Activated CD8-positive, alpha-beta memory T cell treated with anti-CD3 and anti-CD28 coated beads for 36 hours (primary cell): ENCODE measurements around the gene ALG1. TPM values are rescaled to one million over a fixed set of nuclear protein-coding genes. Genes with fewer than 3 reads are reported as not detected.
"Not testable (repeated sequence)": the region's sequence is repeated elsewhere in the genome, so short reads cannot be mapped to it uniquely, and the experiment has no call there.

Source experiments
- CTCF ChIA-PET: fragments of 350-600 bp; sonication (Branson Sonifier 250); formaldehyde crosslinking; loops from one replicate; lab custom pipeline; 2021; ENCODE audit warnings: antibody characterized with exemption; lab: Charles Lee
- POLR2A ChIA-PET: fragments of 350-600 bp; sonication (Branson Sonifier 250); formaldehyde crosslinking; loops from one replicate; lab custom pipeline; 2021; ENCODE audit warnings: antibody characterized with exemption; lab: Charles Lee
- total RNA-seq, 2 experiments: library from RNA; stranded (reverse); gene quantifications; one replicate each; pipeline ENCODE4 v1.2.3, GENCODE V29; 2021

ALG1 gene
- total RNA-seq, 2 experiments from 2014 or later, result 43.8 to 46.5 TPM

DNA sequence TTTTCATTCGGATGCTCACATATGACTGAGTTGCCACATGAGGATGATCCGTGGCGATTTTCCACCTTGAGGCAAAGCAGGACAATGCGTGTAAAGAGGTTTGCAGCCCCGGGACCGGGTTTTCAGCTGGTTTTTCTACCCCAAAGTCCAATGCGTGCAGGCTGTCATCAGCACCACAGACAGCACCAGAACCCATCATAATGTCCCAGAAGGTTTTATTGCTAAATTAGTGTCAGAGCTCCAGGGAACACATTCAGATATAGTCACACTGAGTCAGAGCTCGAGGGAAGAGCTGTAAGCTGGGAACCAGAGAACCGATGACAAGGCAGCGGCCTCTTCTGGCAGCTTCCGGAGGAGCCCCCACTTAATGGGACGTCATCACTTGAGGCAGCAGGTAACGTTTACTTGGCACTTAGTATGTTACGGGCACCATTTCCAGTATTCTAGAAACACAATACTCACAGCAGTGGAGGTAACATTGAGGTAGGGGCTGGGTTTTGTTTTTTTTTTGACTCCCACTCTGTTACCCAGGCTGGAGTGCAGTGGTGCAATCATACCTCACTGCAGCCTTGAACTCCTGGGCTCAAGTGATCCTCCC, 29.0 kb upstream of the ALG1 start:
- ChIA-PET CTCF (interaction anchor here (0.6 kb wide), 1 partner anchor 18 kb away, joined by 3 read pairs; no protein-coding TSS in a partner anchor), POLR2A (no interaction called here)

DNA sequence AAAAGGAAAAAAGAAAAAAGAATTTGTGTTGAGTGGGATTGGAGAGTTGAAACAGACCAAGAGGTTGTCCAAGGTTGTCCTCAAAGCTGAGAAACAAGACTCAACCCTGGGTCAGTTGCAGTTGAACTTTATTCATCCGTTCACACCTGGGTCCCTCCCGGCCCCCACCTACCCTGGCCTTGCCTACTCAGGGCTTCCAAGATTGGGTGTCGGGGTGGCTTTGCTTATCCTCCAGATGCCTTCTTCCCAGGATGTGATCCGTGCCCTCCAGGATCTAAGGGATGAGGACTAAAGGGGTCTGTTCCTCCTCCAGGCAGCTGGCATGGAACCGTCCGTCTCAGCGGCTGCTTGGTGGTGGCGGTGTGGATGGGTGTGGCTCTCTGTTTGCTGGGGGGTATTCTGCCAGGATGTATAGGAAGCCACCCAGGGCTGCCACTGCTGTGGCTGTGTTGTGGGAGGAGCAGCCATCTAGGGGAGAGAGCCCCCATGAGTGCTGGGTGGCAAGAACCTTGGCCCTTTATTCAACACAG, 27.6 kb upstream of the ALG1 start:
- POLR2A ChIA-PET, result no interaction called here
- CTCF ChIA-PET, result no interaction called here

DNA sequence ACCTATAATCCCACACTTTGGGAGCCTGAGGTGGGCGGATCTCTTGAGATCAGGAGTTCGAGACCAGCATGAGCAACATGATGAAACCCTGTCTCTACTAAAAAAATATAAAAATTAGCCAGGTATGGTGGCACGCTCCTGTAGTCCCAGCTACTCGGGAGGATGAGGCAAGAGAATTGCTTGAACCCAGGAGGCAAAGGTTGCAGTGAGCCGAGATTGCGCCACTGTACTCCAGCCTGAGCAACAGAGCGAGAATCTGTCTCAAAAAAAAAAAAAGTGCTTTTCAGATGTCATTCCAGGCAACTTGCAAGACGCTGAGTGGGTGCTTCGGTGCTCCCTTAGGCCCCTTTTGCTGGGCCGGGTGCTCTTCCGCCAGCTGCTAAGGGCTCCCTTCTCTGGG, 27.1 kb upstream of the ALG1 start:
- POLR2A ChIA-PET, CTCF ChIA-PET: not testable (repeated sequence)

DNA sequence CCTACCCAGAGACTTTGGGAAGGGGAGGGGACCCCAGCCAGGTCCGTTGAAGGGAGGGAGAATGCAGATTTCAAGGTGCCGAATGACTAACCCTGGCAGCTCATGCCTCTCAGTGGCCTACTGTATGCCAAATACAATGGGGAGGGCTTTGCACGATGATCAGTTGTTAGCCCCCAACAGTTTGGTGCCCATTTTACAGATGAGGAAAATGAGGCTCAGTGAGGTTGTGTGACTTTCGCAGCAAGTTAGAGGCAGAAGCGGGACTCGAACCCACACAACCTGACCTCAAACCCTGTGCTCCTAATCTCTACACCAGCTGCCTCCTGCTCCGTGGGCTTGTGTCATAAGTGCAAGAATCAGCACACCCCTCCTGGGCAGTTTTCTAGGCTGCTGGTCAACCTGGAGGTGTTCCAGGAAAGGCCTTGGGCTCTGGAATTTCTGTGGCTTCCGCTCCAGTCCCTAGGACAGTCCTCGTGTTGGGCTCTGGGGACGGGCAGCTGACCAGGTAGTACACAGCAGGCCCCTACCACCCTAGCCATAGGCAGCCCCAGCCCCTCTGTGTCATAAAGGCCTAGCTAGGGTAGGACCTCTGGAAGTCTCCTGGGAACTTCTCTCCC, 26.0 kb upstream of the ALG1 start:
- ChIA-PET CTCF (no interaction called here), POLR2A (no interaction called here)

DNA sequence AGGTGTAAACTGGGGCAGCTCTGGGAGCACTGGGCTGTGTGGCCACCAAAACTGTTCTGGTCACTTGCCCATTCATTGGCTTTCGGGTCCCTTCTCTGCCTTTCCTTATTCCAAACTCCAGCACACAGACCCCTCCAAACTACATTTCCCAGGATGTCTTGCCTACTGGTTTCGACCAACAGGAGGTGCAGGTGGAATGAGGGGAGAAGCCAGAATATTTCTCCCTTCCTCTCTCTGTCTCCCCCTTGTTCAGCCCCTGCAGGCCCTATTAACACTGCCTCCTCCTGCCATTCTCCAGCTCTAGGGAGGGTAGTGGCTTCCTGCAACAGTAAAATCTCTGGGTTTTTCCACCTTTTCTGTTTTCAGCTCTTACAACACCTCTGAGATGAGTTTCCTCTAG, 24.7 kb upstream of the ALG1 start:
- ChIA-PET CTCF (no interaction called here), POLR2A (no interaction called here)

DNA sequence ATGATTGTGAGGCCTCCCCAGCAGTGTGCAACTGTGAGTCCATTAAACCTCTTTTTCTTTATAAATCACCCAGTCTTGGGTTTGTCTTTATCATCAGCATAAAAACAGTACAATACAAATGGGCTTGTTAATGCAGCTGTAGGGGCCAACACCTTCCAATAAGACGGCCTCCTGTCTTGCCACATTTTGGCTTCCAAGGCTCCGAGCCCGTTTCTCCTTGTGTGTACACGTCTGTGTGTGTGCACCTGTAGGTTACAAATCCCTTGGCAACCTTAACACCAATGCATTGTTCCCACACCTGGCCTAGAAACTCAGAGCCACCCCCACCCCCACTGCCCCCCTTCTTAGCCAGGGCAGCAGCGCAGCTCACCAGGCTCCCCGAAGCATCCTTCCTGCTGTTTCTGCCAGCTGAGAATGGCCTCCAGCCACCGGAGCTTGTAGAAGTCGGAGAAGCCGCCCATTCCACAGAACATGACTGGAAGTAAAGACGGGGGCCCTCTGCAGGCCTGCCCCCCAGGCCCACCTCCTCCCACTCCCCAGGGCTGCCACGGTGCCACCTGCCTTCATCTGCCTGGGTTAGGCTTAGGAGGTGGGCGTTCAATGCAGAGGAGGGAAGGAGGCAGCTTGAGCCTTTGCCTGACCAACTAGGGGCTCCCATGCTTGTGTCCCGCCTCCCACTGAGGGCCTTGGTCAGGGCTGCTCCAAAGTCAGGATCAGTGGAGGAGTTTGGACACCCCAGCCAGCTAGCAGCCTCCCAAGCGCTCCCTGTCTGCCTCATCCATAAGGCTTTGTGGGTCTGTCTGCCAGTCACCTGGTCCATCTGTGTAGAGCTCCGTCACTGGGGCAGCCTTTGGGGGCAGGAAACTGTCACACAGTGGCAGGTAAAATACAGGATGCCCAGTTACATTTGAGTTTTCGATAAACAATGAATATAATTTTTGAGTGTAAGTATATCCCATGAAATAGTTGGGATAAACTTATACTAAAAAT, 16.5 kb upstream of the ALG1 start:
- ChIA-PET CTCF (interaction anchor here (1.2 kb wide), 1 partner anchor 37 kb away, joined by 3 read pairs; no protein-coding TSS in a partner anchor), POLR2A (no interaction called here)

DNA sequence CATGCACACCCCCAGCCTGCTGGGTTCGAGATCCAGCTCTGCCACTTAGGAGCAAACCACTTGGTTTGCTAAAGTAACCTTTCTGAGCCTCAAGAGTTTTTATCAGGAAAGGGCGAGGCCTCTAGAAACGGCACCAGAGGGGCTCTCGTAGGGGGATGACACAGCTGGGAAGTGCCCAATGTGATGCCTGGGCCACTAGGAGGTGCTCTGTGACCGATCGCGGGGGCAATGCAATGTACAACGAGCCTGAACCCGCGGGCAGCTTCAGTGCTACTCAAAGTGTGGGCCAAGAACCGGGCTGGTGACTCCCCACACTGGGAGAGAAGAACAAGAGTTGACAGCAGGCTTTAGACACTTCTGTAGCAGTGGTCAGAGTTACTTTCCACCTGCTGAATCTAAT, 15.3 kb upstream of the ALG1 start:
- CTCF ChIA-PET, result interaction anchor here (1.5 kb wide), 1 partner anchor 36 kb away, joined by 8 read pairs; no protein-coding TSS in a partner anchor

DNA sequence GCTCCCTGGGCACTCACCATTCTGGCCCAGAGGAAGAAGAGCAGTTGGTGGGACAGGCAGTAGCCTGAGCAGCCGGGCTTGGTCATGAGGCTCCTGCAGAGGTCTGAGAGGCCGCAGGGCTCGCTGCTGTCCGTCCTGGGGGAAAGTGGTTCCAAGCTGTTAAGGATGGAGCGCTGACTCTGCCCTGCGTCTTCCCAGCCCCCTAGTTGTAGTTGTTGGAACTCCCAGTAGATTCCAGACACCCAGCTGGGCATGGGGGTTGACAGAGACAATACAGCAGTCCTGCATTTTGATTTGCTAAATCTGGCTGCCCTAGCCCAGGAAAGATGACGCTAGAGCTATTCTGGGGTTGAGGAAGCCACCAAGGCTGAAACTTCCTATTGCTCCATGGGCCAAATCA, 13.2 kb upstream of the ALG1 start:
- POLR2A ChIA-PET, result no interaction called here
- CTCF ChIA-PET, result no interaction called here

More for the DNA sequence above, 15.3 kb upstream of the ALG1 start:
- POLR2A ChIA-PET, result no interaction called here

DNA sequence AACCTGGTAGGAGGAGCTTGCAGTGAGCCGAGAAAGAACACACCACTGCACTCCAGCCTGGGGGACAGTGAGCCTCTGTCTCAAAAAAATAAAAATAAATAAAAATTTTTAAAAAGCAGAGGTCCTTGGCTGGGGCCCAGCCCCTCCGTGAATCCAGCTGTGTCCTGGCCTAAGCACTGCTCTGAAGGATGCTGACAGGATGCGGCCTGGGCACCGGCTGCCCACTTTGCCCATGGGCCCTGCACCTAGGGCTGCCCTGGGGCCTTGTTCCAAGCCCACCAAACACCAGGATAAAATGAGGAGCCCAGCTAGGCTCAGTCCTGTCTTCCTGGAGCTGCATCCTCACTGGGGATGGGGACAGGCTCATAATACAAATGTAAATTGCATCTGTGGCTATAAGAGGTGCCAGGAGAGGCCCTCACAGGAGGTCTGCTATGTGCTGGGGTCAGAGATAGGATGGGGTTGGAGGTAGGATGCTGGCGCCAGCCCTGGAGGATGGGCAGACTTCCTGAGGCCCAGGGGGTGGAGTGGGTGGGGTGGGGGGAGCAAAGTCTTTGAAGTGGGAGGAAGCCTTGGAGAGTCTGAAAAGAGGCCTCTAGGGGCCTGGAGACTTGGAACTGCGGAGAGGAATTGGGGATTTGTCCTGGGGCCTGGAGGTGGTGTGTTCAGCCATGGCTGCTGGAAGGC, 12.1 kb upstream of the ALG1 start:
- ChIA-PET POLR2A (no interaction called here), CTCF (no interaction called here)

DNA sequence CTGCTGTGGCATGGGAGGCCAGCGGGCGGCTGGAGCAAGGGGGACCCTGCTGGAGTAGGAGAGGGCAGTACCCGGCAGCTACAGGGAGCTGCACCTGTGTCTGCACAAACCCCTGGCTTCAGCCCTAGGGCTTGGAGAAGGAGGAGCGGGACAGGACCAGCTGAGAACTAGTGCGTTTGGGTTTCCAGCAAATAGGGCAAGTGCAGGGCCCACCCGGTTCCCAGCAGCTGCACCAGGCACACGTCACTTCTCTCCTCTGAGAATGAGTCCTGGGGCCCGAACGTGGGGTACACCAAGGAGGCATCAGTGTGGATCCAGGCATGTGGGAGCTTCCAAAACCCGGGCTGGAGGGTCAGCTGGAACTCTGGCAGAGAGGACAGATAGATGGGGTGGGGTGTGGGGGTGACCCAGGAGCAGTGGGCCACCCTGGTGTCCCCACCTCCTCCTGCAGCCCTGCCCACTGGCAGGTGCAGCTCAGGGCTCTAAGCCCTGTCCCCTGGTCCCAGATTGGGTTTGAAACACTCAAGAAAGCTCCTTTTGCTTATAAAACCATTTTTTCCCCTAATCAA, 11.5 kb upstream of the ALG1 start:
- ChIA-PET CTCF (no interaction called here), POLR2A (no interaction called here)

DNA sequence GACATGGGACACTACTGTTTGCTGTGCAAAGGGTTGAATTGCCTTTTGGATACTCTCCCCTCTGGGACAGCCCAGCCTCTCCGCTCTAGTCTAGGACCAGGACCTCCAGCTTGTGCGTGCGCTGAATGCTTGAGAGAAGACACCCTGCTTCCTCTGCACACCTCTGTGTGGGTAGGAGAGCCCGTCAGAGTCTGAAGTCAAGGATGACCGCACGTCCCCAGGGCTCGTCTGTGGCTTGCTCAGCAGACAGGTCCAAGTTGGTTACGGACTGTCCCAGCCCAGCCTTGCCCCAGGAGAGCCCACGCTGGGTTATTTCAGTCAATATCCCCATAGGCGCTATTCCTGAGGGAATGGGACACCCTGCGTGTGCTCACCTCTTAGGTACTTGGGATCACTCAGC, 9.6 kb upstream of the ALG1 start:
- POLR2A ChIA-PET, result no interaction called here

DNA sequence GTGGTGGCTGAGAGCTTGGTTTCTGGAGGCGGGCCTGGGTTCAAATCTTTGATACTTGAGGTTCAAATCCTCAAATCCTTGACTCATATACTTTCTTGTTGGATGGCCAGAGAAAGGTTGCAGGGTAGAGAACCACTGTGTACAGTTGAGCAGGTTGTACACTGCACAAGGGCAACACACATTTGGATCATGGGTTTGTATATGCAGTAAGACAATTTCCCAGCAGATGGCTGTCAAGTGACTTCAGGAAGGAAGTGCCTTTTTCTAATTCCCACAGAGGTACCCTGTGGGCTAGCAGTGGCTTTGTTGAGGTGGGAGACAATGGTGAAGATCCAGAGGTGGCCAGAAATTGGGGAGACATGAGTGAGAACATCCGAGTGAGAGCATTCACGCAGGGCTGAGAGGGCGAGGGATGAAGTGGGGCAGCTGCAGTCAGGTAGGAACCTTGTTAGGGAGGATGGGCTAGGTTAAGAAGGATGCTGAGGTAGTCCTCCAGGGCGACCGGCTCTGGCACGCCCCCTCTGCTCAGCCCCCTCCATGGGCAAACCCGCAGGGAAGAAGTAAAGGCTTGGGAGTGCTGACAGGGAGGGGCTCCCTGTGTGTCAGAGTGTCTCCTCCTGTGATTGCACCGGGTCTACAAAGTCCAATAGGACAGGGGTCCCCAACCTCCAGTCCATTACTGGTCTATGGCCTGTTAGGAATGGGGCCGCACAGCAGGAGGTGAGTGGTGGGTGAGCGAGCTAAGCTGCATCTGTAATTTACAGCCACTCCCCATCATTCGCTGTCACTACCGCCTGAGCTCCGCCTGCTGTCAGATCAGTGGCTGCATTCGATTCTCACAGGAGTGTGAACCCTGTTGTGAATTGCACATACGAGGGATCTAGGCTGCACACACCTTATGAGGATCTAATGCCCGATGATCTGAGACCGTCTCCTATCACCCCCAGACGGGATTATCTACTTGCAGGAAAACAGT, 8.6 kb upstream of the ALG1 start:
- ChIA-PET POLR2A (interaction anchor here (0.5 kb wide), 1 partner anchor 13 kb away, joined by 3 read pairs; no protein-coding TSS in a partner anchor), CTCF (no interaction called here)

More for the DNA sequence above, 9.6 kb upstream of the ALG1 start:
- CTCF ChIA-PET, result no interaction called here

DNA sequence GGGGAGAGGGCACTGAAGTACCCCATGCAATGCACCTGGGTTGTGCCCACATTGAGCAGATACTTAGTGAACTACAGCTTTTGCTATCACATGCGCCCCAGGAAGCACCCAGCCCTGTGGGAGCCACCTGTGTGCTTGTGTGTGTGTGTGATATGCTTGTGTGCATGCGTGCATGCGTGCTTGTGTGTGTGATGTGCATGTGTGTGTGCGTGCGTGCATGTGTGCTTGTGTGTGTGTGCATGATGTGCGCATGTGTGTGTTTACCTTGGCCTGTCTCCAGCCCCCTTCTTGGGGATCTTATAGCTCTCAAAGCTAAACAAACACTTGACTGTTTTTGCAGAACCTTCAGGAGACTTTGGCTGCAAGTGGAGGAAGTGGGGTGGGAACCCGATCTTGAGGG, 6.7 kb upstream of the ALG1 start:
- POLR2A ChIA-PET, result no interaction called here
- CTCF ChIA-PET, result no interaction called here

DNA sequence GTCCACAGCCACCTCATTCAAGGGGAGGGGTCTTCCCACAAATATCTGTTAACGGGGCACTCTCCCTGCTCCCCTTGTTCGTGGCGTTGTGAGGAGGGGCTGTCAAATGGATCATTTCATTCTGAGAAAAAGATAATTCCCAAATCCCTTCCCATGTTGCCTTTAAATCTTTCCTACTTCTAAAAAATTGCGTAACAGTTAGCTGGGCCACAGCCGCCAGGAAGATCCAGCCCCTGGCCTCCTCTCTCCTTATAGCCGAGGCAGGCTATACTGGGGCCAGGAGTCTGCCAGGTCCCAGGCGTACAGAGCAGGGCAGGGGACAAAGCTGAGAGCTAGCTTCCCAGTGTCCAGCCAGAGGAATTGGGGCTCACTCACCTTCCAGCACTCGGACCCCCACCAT, 6.3 kb upstream of the ALG1 start:
- ChIA-PET CTCF (no interaction called here), POLR2A (no interaction called here)

DNA sequence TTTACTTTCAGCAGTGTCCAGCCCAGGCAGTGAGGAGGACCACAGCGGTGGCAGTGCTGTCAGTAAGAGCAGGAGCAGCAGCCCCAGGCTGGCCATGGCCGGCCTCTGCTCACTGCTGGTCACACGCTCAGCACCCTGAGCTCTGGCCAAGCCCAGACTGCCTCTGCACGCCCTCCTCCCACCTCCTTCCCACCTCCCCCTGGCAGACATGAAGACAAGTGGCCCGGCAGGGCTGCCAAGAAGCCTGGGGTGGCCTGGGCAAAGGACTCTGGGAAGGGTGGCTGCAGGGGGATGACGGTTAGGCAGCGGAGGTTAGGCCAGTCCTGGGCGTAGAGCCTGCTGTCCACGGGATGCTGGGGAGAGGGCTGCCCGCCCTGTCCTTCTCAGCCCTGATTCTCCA, 5.8 kb upstream of the ALG1 start, which contains the start of gene C16orf89:
Gene C16orf89, minus strand, starts transcription at position 144 of the 400 bp plus-strand sequence. Its CDS starts 48 bp downstream, at position 96.
- CTCF ChIA-PET, result no interaction called here
- POLR2A ChIA-PET, result no interaction called here

DNA sequence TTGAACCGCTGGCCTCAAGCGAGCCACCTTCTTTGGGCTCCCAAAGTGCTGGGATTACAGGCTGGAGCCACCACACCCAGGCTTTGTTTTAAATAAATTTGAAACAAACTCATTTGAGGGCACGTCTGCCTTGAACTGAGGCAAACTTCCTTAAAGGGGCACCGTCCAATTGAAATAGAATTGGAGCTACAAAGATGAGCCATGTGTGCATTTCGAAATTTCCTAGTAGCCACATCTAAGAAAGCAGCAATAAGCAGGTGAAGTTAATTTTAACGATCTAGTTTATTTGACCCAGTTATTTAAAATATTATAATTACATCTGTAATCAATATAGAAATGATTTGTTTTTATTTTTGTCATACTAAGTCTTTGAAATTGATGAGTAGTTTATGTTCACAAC, 5.1 kb upstream of the ALG1 start:
- ChIA-PET CTCF (no interaction called here), POLR2A (no interaction called here)

DNA sequence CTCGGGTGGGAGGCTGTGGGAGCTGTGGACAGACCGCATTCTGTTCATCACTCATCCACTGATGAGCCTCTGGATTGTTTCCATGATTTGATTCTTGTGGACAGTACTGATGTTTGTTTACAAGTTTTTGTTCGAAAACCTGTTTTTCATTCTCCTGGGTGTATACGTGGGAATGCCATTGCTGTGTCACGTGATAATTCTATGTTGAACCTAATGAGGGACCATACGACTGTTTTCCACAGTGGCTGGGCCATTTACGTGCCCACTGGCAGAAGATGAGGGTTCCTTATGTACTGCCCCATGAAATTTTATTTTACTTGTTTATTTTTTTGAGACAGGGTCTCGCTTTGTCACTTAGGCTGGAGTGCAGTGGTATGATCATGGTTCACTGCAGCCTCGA, 2.6 kb upstream of the ALG1 start:
- POLR2A ChIA-PET, result no interaction called here
- CTCF ChIA-PET, result no interaction called here

DNA sequence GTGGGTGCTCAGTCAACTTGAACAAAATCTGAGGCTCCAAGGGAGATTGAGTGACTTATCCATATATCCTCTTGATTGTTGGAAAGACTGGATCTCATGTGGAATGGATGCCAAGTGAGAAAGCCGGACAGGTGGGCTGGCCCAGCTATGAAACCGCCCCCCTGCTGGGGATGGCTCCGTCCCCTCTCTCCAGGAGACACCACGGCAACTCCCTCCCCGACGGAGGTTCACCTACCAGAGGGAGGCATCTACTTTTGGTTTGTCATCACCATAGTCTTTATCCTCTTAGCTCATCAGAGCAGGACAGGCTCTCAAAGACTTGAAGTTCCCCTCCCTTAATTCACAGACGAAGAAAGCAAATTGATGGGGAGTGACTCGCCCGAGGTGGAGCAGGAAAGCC, 1.8 kb upstream of the ALG1 start:
- CTCF ChIA-PET, result no interaction called here

More for the DNA sequence above, 1.8 kb upstream of the ALG1 start:
- POLR2A ChIA-PET, result interaction anchor here (1.0 kb wide), 1 partner anchor 36 kb away, joined by 3 read pairs; the partner anchor contains the start of gene NAGPA
